GM18951 (cell line): ENCODE results near the gene BICDL1.
"Not testable (repeated sequence)": the region's sequence is repeated elsewhere in the genome, so short reads cannot be mapped to it uniquely, and the experiment has no call there.

Source experiments
- POLR2A ChIP-seq: IDR thresholded peaks from 4 replicates; pipeline ENCODE4 v1.6.1; 2011; ENCODE audit warnings: mild to moderate bottlenecking; ENCODE audit not compliant: insufficient read length, insufficient read depth; ENCODE audit errors: extremely low read depth
- in situ Hi-C: fragments of 300-500 bp; cut with MboI; formaldehyde crosslinking; loops from one replicate; pipeline ENCODE4 v1.12.0; 2022; ENCODE audit warnings: low sequenced_read_pairs, mixed read lengths, inconsistent platforms; ENCODE audit not compliant: unreplicated experiment

Gene BICDL1

DNA sequence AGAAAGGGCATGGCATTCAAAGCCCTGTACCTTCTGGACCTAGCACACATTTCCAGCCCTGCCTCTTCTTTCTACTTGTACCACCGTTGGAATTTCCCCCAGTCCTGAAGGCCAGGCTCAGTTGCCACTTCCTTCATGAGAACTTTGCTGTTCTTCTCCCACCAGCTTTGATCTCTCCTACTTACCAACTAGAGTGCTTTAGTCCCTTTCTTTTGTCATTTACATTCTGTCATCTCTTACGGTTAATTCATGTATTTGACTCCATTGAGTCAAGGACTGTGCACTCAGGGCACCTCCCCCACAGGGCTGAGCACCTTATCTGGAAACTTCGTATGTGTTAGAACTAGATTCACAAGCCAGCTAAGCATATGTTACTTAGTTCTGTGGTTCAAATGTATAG lies 26.3 kb downstream of the BICDL1 start:
- in situ Hi-C loops: no loop called here
- TF ChIP-seq POLR2A: no peak

DNA sequence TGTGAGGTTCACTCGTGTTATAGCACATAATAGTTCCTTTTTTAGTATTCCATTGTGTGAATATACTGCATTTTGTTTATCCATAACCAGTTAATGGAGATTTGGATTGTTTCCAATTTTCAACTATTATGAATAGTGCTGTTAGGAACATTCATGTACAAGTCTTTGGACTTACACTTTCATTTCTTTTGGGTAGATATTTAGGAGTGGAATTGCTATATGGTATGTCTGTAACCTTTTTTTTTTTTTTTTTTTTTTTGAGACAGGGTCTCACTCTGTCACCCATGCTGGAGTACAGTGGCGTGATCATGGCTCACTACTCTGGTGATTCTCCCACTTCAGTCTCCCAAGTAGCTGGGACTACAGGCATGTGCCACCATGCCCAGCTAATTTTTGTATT lies 27.2 kb downstream of the BICDL1 start:
- in situ Hi-C loops: not testable (repeated sequence)

DNA sequence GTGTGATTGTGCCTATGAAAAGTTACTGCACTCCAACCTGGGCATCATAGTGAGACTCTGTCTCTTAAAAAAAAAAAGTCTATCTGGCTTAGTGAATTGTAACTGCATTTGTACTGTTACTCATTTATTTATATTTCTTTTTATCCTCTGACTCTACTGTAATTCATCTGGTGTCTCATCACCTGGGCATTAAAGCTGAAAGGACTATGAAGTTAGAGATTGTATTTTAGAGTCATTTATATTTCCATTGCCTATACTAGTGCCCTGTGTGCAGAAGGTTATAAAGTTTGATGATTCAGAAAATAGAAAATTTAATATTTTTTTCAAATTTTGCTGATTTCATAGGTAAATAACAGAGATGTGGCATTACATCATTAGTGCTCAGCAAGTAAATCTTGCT lies 30.2 kb downstream of the BICDL1 start:
- in situ Hi-C loops: no loop called here
- TF ChIP-seq POLR2A: no peak

DNA sequence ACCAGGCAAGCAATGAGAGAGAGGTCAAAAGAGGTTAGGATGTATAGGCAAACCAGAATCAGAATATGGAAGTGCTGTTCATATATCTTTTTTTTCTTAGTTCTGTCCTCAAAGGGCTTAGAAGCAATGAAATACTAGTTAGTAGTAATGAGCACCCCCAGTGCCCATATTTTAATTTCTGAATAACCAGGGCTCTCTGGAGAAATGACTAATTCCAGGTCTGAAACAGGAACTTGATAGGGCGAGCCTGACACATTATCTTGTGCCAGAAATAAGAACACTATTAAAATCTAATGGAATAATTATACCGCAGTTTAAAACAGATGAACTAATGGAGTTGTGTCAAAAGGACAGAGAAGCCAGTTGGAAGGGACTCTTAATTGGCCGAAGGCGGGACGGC lies 30.9 kb downstream of the BICDL1 start:
- in situ Hi-C loops: no loop called here
- TF ChIP-seq POLR2A: no peak

DNA sequence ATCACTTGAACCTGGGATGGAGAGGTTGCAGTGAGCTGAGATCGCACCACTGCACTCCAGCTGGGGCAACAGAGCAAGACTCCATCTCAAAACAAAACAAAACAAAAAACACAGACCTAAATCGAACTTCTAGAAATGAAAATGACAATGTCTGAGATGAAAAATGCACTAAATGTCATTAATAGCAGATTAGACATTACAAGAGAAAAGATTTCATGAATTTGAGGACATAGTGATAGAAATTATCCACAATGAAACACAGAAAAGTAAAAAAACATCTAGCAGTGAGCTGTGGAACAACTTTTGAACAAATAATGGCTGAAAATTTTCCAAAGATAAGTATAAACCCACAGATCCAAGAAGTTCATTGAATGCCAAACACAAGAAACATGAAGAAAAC lies 35.2 kb downstream of the BICDL1 start:
- TF ChIP-seq POLR2A: no peak
- in situ Hi-C loops: no loop called here

DNA sequence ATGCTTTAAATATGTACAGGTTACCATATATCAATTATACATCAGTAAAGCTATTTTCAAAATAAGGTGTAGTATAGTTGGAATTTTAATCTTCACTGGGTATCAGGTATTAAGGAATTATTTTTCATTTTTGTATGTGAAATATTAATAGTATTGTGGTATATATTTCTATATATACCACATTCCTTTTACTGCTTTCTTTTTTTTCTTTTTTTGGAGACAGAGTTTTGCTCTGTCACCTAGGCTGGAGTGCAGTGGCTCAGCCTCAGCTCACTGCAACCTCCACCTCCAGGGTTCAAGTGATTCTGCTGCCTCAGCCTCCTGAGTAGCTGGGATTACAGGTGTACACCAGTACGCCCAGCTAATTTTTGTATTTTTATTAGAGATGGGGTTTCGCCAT lies 36.6 kb downstream of the BICDL1 start:
- in situ Hi-C loops: no loop called here
- no peak for TF ChIP-seq POLR2A

DNA sequence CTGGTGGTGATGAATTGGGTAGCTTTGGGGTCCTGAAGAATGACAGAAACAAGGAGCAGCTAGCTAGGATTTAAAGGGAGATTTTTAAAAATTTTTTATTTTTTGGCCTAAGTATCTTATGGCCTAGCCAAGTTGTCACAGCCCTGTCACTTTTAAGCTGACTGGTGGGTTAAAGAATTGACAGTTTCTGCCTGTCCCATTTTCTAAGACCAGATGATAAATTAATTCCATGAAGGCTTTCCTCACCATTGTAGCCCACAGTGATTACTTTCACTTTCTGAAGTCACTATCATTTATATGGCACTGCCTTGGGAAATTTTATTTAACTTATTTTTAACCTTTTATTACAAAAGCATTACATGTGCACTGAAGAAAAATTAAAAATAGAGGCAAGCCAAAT lies 43.2 kb downstream of the BICDL1 start:
- in situ Hi-C loops: no loop called here
- no peak for TF ChIP-seq POLR2A

DNA sequence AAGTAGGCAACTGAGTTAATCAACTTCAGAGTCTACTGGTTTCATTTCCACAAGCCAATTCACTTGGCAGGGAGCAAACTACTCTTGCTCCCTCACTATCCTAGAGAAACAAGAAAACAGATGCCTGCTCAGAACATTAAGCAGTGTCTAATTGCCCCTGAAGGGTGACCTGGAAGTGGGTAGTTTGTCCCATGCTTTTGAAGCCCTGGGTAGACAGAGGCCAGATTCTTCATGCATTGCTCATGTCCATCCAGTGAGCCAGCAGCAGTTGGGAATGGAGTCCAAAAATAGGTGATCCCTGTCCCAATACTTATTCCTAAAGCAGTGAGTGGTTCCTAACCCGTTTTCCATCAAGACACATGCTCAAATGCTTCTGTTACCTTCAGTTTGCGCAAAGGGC lies 48.8 kb downstream of the BICDL1 start:
- in situ Hi-C loops: no loop called here
- TF ChIP-seq POLR2A: no peak

DNA sequence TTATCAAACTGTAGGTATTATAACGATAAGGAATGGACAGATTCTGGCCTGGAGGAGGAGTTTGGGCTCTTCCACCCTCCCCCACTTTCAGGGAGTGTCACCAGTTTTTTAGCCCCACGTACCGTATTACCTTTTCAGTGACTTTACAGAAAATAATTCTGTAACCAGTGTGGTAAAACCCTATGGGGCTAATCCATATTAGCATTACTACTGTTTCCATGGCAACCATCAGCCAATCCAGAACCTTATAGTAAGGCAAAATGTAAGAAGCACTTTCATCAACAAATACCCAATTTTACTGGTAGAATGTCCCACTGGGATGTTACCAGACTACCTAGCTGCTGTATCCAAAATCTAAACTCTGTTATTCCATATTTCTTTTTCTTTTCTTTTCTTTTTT lies 50.7 kb downstream of the BICDL1 start:
- in situ Hi-C loops: no loop called here
- TF ChIP-seq POLR2A: no peak

DNA sequence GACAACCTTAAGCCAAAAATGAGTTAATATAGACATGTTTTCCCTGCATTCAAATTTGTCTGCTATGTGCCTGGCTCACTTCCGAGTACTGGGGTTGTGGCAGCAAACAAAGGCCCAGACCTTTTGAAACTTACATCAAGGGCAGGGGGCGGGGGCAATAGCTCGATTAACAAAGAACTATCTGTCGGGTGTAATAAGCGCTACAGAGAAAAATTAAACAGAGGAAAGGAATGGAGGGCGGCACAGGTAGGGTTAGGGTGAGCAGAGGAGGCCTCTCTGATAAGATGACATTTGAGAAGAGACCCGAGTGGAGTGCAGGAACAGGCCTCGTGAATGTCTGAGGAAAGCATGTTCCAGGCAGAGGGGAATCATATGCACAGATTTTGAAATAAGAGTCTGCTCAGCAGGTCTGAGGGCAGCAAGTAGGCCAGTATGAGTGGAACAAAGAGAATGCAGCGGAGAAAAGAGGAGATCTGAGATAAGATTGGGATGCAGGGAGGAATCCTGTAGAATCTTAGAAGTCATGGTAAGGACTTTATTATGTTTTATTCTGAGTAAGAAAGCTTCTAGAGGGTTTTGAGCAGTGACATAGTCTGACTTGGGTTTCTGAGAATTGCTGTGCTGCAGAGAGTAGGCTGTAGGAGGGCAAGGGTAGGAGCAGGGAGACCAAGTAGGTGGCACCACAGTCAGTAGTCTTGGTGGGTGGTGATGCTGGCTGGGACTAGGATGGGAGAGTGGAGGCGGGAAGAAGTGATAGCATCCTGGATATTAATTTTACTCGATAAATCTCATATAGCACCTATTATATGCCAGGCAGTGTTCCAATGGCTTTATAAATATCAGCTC lies 52.6 kb downstream of the BICDL1 start:
- TF ChIP-seq POLR2A: no peak
- in situ Hi-C loops: no loop called here

DNA sequence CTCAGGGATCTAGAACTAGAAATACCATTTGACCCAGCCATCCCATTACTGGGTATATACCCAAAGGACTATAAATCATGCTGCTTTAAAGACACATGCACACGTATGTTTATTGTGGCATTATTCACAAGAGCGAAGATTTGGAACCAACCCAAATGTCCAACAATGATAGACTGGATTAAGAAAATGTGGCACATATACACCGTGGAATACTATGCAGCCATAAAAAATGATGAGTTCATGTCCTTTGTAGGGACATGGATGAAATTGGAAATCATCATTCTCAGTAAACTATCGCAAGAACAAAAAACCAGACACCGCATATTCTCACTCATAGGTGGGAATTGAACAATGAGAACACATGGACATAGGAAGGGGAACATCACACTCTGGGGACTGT lies 56.3 kb downstream of the BICDL1 start:
- in situ Hi-C loops: not testable (repeated sequence)

DNA sequence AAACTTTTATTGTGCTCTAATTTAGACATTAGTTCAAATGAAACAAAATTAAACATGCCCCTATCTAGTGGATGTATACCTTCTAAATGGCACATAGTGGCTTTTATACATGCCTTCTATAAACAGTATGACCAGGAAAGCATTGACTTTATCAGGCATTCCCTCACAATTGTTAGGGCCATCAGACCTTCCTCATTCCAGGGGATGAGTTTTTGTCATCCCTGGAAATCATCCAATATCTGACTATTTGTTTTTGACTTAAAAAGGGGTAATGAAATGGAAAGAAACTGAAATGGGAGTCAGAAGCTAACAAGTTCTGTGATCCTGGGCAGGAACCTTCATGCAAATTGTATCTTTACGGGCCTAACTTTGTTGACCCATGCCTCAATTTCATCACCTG lies 58.0 kb downstream of the BICDL1 start:
- TF ChIP-seq POLR2A: no peak

DNA sequence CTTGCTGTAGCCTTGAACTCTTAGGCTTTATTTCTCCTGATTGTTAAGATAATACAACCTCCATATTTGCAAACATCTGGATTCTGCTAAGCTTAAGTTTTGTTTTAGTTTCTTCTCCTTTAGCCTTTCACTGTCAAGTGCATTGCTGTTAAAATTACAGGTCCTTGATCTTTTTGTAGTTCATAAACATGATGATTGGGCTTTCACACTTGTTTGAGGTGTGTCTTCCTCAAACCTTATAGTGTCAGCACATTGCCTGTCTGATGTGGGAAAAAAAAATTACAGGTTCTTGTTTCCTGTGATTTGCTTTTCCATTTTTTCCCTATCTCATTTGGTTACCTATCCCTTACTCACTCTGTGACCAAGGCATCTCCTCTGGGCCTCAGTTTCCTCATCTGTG lies 59.2 kb downstream of the BICDL1 start:
- in situ Hi-C loops: no loop called here

More for the DNA sequence above, 58.0 kb downstream of the BICDL1 start:
- in situ Hi-C loops: no loop called here

DNA sequence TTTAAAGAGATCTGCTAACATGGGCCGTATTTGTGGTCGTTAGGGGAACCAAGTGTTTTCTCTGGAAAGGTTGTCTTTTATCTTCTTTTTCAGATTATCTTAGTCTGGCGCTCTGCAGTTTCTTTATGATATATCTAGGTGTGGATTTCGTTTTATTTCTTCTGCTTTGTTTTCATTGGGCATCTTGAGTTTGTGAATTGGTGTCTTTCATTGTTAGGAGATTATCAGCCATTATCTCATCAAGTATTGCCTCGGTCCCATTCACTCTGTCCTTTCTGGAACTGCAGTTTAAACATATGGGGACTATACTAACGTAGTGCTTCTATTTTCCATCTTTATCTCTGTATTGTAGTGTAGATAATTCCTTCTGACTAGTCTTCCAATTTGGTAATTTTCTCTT lies 60.4 kb downstream of the BICDL1 start:
- TF ChIP-seq POLR2A: no peak
- in situ Hi-C loops: no loop called here

More for the DNA sequence above, 59.2 kb downstream of the BICDL1 start:
- no peak for TF ChIP-seq POLR2A

DNA sequence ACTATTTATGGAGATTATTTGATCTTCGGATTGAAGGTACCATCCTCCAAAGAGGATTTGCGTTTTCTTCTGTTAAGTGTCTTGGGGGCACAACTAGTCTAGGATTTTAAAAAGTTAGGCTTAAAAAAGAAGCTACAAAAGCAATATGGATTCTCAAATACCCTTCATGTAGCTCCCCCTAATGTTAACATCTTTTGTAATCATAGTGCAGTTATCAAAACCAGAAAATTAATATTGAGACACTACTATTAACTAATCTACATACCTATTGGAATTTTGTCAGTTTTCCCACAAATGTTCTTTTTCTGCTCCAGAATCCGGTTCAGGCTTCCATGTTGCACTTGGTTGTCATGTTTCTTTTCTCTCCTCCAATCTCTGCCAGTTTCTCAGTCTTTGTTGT lies 62.5 kb downstream of the BICDL1 start:
- no peak for TF ChIP-seq POLR2A
- in situ Hi-C loops: no loop called here
